Hepatocyte (in vitro differentiated cells): ENCODE measurements around the gene COX6B2. TPM values are rescaled to one million over a fixed set of nuclear protein-coding genes. Genes with fewer than 3 reads are reported as not detected.
A peak's percentile ranks its signal among the peaks of the same experiment; 100 is the strongest.

ENCODE experiments used
- DNase-seq: peaks from one replicate; pipeline ENCODE4 v3.0.0-alpha.2; 2016; ENCODE audit warnings: low spot score
- H2AFZ ChIP-seq: fragments of 200-600 bp; sonication (generic); 2 replicates; pipeline ENCODE4 v1.6.0; 2016; ENCODE audit warnings: antibody characterized with exemption, mild to moderate bottlenecking
- H3K27ac ChIP-seq: fragments of 200-600 bp; sonication (generic); 2 replicates; pipeline ENCODE4 v1.5.1; 2016; ENCODE audit warnings: mild to moderate bottlenecking
- H3K27me3 ChIP-seq: fragments of 200-600 bp; sonication (generic); 2 replicates; pipeline ENCODE4 v1.6.1; 2016
- H3K36me3 ChIP-seq: fragments of 200-600 bp; sonication (generic); replicated peaks from 2 replicates; pipeline ENCODE4 v1.5.1; 2016; ENCODE audit warnings: low read depth; ENCODE audit not compliant: insufficient read depth
- H3K4me1 ChIP-seq: fragments of 200-600 bp; sonication (generic); 2 replicates; pipeline ENCODE4 v1.5.1; 2016; ENCODE audit warnings: mild to moderate bottlenecking, moderate library complexity; ENCODE audit not compliant: insufficient read depth
- H3K4me2 ChIP-seq: fragments of 200-600 bp; sonication (generic); 2 replicates; pipeline ENCODE4 v1.6.0; 2016
- H3K4me3 ChIP-seq: fragments of 200-600 bp; sonication (generic); 2 replicates; pipeline ENCODE4 v1.5.1; 2016; ENCODE audit warnings: mild to moderate bottlenecking
- H3K79me2 ChIP-seq: fragments of 200-600 bp; sonication (generic); 2 replicates; pipeline ENCODE4 v1.6.0; 2017; ENCODE audit warnings: mild to moderate bottlenecking
- H3K9me2 ChIP-seq: fragments of 200-600 bp; sonication (generic); replicated peaks from 2 replicates; pipeline ENCODE4 v1.6.0; 2017; ENCODE audit warnings: mild to moderate bottlenecking; ENCODE audit not compliant: insufficient read depth
- H3K9me3 ChIP-seq: fragments of 200-600 bp; sonication (generic); 2 replicates; pipeline ENCODE4 v1.5.1; 2016; ENCODE audit warnings: low read depth, mild to moderate bottlenecking
- H4K20me1 ChIP-seq: fragments of 200-600 bp; sonication (generic); 2 replicates; pipeline ENCODE4 v1.6.0; 2016; ENCODE audit warnings: mild to moderate bottlenecking; ENCODE audit not compliant: insufficient read depth, poor library complexity, severe bottlenecking
- EZH2 ChIP-seq: fragments of 200-600 bp; sonication (generic); IDR thresholded peaks from 2 replicates; pipeline ENCODE4 v1.6.1; 2016; ENCODE audit warnings: antibody characterized with exemption, mild to moderate bottlenecking, borderline replicate concordance
- EZH2phosphoT487 ChIP-seq: fragments of 200-600 bp; sonication (generic); IDR thresholded peaks from one replicate; pipeline ENCODE4 v1.6.1; 2018; ENCODE audit warnings: antibody characterized with exemption, mild to moderate bottlenecking, low read depth, moderate library complexity; ENCODE audit not compliant: unreplicated experiment, severe bottlenecking
- WGBS: methylation state at CpG from one replicate; pipeline ENCODE4 v1.1.6; 2016; ENCODE audit warnings: low lambda C conversion rate; ENCODE audit errors: missing lambda C conversion rate; 5-methylcytosine and 5-hydroxymethylcytosine counted together
- polyA plus RNA-seq: library from polyadenylated mRNA; unstranded; fragments of >200 nt; fragmentation: Nextera tagmentation; extraction: Ambion mirVana; gene quantifications from 2 replicates; pipeline ENCODE4 v1.2.1, GENCODE V29; 2016
- total RNA-seq: library from RNA; depleted of rRNA; stranded (reverse); fragments of >200 nt; gene quantifications from 2 replicates; pipeline ENCODE4 v1.2.3, GENCODE V29; 2014
- TF ChIP-seq, protein P1 (sequence below): fragments of 200-600 bp; sonication (generic); IDR thresholded peaks from 2 replicates; pipeline ENCODE4 v1.5.1; 2016; ENCODE audit warnings: antibody characterized with exemption, mild to moderate bottlenecking; ENCODE audit not compliant: poor library complexity

Gene COX6B2
- total and polyA plus RNA-seq, 2 experiments from 2014 or later, result 0.50 to 4.5 TPM

GRCh38 chr19:55368701-55369563 lies 14.4 kb upstream of the COX6B2 start:
- H4K20me1 ChIP-seq, result no peaks in the 10 kb centered on the region
- TF ChIP-seq, protein P1, sequence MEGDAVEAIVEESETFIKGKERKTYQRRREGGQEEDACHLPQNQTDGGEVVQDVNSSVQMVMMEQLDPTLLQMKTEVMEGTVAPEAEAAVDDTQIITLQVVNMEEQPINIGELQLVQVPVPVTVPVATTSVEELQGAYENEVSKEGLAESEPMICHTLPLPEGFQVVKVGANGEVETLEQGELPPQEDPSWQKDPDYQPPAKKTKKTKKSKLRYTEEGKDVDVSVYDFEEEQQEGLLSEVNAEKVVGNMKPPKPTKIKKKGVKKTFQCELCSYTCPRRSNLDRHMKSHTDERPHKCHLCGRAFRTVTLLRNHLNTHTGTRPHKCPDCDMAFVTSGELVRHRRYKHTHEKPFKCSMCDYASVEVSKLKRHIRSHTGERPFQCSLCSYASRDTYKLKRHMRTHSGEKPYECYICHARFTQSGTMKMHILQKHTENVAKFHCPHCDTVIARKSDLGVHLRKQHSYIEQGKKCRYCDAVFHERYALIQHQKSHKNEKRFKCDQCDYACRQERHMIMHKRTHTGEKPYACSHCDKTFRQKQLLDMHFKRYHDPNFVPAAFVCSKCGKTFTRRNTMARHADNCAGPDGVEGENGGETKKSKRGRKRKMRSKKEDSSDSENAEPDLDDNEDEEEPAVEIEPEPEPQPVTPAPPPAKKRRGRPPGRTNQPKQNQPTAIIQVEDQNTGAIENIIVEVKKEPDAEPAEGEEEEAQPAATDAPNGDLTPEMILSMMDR, result no peak
- TF ChIP-seq EZH2phosphoT487, result no peak
- no peak for TF ChIP-seq EZH2
- peaks cover 45% of the 10 kb centered on the region for H3K27me3 ChIP-seq
- no peaks in the 10 kb centered on the region for H3K9me3 ChIP-seq
- H3K79me2 ChIP-seq, result no peaks in the 10 kb centered on the region
- peak overlapping the region; percentile 98 for H3K4me2 ChIP-seq
- no peak overlapping the region for H2AFZ ChIP-seq
- peak; percentile 80 for DNase-seq
- WGBS, result 40% methylated on average over 17 of the region's 54 CpGs
- no peaks in the 10 kb centered on the region for H3K9me2 ChIP-seq
- no peak overlapping the region for H3K4me3 ChIP-seq
- H3K27ac ChIP-seq, result no peak overlapping the region
- no peaks in the 10 kb centered on the region for H3K36me3 ChIP-seq
- peaks cover 18% of the 10 kb centered on the region for H3K4me1 ChIP-seq

DNA sequence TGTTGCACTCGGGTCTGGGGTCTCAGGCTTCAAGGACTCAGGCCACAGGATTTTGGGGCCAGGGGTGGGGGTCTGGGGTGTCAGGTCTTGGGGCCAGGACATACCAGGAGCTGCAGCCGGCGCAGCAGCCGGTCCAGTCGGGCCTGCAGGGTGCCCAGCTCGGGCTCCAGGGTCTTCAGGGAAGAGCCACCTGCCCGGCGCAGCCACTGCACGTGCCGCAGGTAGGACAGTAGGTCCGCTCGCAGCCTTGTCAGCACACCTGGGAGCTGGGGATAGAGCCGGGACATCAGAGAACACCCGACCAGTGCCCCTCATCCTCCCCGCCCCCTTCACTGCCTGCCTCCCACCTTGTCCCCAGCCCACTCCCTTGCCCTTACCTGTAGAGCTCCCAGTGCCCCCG lies 13.6 kb upstream of the COX6B2 start:
- Histone ChIP-seq H3K4me2 (no peak overlapping the region), H2AFZ (no peak overlapping the region), H3K27me3 (peaks cover 39% of the 10 kb centered on the region)

DNA sequence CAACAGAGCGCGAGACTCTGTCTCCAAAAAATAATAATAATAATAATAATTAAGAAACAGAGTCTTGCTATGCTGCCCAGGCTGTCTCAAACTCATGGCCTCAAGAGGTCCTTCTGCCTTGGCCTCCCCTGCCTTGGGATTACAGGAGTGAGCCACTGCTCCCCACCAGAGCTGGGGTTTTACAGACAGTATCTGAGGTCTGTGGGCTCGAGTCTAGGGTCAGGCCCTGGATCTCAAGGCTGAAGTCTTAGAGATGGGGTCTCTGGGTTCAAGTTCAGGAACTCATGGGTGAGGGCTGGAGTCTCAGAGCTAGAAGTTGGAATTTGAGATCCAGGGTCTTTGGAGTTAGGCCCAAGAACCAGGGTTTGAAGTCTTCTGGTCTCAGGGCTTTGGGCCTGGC lies 12.3 kb upstream of the COX6B2 start:
- no peak overlapping the region for H3K4me2 ChIP-seq
- no peak overlapping the region for H2AFZ ChIP-seq
- H4K20me1 ChIP-seq, result no peaks in the 10 kb centered on the region
- no peaks in the 10 kb centered on the region for H3K79me2 ChIP-seq
- H3K9me2 ChIP-seq, result no peaks in the 10 kb centered on the region
- H3K36me3 ChIP-seq, result no peaks in the 10 kb centered on the region
- WGBS, result 96% methylated on average over 3 of the region's 3 CpGs
- no peak for DNase-seq
- H3K4me3 ChIP-seq, result no peak overlapping the region
- H3K27me3 ChIP-seq, result peaks cover 32% of the 10 kb centered on the region
- H3K27ac ChIP-seq, result no peak overlapping the region
- TF ChIP-seq EZH2phosphoT487 (no peak), EZH2 (no peak)
- TF ChIP-seq, protein P1, result no peak
- peaks cover 12% of the 10 kb centered on the region for H3K4me1 ChIP-seq
- H3K9me3 ChIP-seq, result no peaks in the 10 kb centered on the region

More for the DNA sequence above, 13.6 kb upstream of the COX6B2 start:
- TF ChIP-seq EZH2 (no peak), EZH2phosphoT487 (no peak)
- TF ChIP-seq, protein P1, result no peak
- H3K4me1 ChIP-seq, result peaks cover 12% of the 10 kb centered on the region
- no peaks in the 10 kb centered on the region for H3K79me2 ChIP-seq
- no peaks in the 10 kb centered on the region for H3K9me3 ChIP-seq
- WGBS, result 95% methylated on average over 10 of the region's 16 CpGs
- no peaks in the 10 kb centered on the region for H3K36me3 ChIP-seq
- no peak overlapping the region for H3K4me3 ChIP-seq
- no peak for DNase-seq
- H4K20me1 ChIP-seq, result no peaks in the 10 kb centered on the region
- no peaks in the 10 kb centered on the region for H3K9me2 ChIP-seq
- H3K27ac ChIP-seq, result no peak overlapping the region
